ENCODE measurements around the gene GNAI3.
A peak's percentile ranks its signal among the peaks of the same experiment; 100 is the strongest.

DNA sequence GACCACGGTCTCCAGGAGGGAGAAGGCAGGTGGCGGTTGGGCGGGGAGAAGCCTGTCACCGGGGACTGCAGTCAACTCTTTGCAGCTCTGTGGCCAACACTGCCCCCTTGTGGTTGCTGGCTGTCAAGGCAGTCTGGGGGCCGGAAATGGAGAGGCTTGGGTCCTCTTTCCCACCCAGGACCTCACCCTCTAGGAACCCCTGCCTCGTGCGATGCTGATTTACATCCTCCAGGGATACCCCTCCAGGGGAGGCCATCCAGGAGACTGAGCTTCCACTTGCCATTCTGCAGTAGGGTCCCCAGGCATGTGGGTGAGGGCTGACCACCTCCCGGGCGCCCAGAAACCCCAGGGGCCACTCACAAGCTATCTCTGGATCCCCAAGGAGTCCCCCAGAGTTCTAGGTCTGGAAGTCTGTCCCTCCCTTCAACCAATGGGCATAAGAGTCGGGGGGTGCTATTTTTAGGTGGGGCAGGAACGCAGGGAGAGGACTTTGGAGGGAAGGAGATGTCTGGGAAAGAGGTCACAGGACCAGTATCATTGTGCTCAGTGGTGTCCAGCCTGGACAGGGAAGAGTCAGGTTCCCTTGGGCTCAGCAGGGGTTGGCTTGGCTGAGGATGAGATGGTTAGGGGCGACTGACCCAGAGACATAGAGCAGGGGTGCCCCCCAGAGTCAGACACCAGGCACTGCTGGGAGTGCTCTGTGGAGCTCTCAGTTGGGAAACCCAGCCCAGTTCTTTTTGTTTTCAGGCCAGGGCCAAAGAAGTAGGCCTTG is 15.9 kb upstream of the GNAI3 start:
- TF ChIP-seq JUN (IDR thresholded peaks at IDR 0.05) (no peak), JUNB (IDR thresholded peaks at IDR 0.05) (no peak), MAZ (IDR thresholded peaks at IDR 0.05; ENCODE audit: borderline replicate concordance, low read depth, low read length) (no peak), PHF8 (IDR thresholded peaks at IDR 0.05; ENCODE audit: borderline replicate concordance, low read depth) (no peak), RAD21 (conservative IDR thresholded peaks at IDR 0.05 in 1 of 2, IDR thresholded peaks at IDR 0.05 in 1 of 2) (peak; percentile 71 to 81), POLR2A (IDR thresholded peaks at IDR 0.05; ENCODE audit: low read length) (no peak), KDM1A (IDR thresholded peaks at IDR 0.05; ENCODE audit: low read depth) (no peak), RFX5 (IDR thresholded peaks at IDR 0.05) (no peak), TFCP2L1 (CRISPR knock-in tag; IDR thresholded peaks at IDR 0.05) (no peak), CHD4 (IDR thresholded peaks at IDR 0.05; ENCODE audit: borderline replicate concordance) (no peak), POLR2AphosphoS2 (conservative IDR thresholded peaks at IDR 0.05; ENCODE audit: low read length) (no peak)
- TF ChIP-seq, protein P1, sequence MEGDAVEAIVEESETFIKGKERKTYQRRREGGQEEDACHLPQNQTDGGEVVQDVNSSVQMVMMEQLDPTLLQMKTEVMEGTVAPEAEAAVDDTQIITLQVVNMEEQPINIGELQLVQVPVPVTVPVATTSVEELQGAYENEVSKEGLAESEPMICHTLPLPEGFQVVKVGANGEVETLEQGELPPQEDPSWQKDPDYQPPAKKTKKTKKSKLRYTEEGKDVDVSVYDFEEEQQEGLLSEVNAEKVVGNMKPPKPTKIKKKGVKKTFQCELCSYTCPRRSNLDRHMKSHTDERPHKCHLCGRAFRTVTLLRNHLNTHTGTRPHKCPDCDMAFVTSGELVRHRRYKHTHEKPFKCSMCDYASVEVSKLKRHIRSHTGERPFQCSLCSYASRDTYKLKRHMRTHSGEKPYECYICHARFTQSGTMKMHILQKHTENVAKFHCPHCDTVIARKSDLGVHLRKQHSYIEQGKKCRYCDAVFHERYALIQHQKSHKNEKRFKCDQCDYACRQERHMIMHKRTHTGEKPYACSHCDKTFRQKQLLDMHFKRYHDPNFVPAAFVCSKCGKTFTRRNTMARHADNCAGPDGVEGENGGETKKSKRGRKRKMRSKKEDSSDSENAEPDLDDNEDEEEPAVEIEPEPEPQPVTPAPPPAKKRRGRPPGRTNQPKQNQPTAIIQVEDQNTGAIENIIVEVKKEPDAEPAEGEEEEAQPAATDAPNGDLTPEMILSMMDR (IDR thresholded peaks at IDR 0.05): peak; percentile 55
- TF ChIP-seq, protein P2, sequence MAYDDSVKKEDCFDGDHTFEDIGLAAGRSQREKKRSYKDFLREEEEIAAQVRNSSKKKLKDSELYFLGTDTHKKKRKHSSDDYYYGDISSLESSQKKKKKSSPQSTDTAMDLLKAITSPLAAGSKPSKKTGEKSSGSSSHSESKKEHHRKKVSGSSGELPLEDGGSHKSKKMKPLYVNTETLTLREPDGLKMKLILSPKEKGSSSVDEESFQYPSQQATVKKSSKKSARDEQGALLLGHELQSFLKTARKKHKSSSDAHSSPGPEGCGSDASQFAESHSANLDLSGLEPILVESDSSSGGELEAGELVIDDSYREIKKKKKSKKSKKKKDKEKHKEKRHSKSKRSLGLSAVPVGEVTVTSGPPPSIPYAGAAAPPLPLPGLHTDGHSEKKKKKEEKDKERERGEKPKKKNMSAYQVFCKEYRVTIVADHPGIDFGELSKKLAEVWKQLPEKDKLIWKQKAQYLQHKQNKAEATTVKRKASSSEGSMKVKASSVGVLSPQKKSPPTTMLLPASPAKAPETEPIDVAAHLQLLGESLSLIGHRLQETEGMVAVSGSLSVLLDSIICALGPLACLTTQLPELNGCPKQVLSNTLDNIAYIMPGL (CRISPR knock-in tag; IDR thresholded peaks at IDR 0.05; ENCODE audit: borderline replicate concordance): no peak
- TF ChIP-seq, protein P3, sequence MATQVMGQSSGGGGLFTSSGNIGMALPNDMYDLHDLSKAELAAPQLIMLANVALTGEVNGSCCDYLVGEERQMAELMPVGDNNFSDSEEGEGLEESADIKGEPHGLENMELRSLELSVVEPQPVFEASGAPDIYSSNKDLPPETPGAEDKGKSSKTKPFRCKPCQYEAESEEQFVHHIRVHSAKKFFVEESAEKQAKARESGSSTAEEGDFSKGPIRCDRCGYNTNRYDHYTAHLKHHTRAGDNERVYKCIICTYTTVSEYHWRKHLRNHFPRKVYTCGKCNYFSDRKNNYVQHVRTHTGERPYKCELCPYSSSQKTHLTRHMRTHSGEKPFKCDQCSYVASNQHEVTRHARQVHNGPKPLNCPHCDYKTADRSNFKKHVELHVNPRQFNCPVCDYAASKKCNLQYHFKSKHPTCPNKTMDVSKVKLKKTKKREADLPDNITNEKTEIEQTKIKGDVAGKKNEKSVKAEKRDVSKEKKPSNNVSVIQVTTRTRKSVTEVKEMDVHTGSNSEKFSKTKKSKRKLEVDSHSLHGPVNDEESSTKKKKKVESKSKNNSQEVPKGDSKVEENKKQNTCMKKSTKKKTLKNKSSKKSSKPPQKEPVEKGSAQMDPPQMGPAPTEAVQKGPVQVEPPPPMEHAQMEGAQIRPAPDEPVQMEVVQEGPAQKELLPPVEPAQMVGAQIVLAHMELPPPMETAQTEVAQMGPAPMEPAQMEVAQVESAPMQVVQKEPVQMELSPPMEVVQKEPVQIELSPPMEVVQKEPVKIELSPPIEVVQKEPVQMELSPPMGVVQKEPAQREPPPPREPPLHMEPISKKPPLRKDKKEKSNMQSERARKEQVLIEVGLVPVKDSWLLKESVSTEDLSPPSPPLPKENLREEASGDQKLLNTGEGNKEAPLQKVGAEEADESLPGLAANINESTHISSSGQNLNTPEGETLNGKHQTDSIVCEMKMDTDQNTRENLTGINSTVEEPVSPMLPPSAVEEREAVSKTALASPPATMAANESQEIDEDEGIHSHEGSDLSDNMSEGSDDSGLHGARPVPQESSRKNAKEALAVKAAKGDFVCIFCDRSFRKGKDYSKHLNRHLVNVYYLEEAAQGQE (IDR thresholded peaks at IDR 0.05): no peak

All from A549 (cell line).